AG09309 (cell line): Measurements from ENCODE around the gene KIF11.
A peak's percentile ranks its signal among the peaks of the same experiment; 100 is the strongest.

Experiments
- DNase-seq: peaks from one replicate; pipeline ENCODE4 v3.0.0-alpha.2; 2010; ENCODE audit warnings: low read depth
- H3K4me3 ChIP-seq: 2 replicates; pipeline ENCODE4 v1.5.1; 2011; ENCODE audit warnings: mild to moderate bottlenecking, low read depth, low read length, moderate library complexity; ENCODE audit not compliant: control insufficient read depth
- TF ChIP-seq, protein P1 (sequence below): IDR thresholded peaks from 2 replicates; pipeline ENCODE4 v1.5.1; 2011; ENCODE audit warnings: mild to moderate bottlenecking, low read depth, low read length, inconsistent platforms; ENCODE audit not compliant: insufficient read depth, control insufficient read depth; ENCODE audit errors: missing control alignments

KIF11 gene

GRCh38 chr10:92592761-92593618, at the start of gene KIF11:
Gene KIF11, plus strand, starts transcription at chr10:92593130. Its CDS starts 246 bp downstream, at chr10:92593376.
- peak; percentile 74 for DNase-seq
- TF ChIP-seq, protein P1, sequence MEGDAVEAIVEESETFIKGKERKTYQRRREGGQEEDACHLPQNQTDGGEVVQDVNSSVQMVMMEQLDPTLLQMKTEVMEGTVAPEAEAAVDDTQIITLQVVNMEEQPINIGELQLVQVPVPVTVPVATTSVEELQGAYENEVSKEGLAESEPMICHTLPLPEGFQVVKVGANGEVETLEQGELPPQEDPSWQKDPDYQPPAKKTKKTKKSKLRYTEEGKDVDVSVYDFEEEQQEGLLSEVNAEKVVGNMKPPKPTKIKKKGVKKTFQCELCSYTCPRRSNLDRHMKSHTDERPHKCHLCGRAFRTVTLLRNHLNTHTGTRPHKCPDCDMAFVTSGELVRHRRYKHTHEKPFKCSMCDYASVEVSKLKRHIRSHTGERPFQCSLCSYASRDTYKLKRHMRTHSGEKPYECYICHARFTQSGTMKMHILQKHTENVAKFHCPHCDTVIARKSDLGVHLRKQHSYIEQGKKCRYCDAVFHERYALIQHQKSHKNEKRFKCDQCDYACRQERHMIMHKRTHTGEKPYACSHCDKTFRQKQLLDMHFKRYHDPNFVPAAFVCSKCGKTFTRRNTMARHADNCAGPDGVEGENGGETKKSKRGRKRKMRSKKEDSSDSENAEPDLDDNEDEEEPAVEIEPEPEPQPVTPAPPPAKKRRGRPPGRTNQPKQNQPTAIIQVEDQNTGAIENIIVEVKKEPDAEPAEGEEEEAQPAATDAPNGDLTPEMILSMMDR = no peak
- H3K4me3 ChIP-seq = peak within 1 kb of the TSS; percentile 80

DNA sequence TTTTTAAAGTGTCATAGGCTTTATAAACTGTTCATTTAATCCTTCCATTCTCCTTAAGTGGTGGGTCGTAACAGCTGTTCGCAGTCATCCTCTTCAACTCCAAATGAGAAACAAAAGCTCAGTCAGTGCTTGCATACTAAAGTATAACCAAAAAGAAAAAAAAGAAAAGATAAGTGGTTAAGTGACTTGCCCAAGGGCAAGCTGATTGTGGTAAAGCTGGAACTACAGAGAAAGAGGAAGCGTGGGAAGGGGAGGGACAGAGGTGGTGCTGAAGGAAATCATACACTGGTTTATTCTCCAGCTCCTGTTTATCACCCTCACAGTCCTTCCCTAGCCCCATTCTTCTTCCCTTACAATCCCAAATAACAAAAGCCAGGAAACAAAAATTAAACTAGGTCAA, 48.6 kb upstream of the KIF11 start:
- H3K4me3 ChIP-seq = no peak overlapping the region
- TF ChIP-seq, protein P1 = no peak
- peak; percentile 5 for DNase-seq

GRCh38 chr10:92545556-92545955, 47.4 kb upstream of the KIF11 start:
- no peak overlapping the region for H3K4me3 ChIP-seq
- DNase-seq = no peak
- TF ChIP-seq, protein P1 = no peak

- no peak overlapping the region for H3K4me3 ChIP-seq
- TF ChIP-seq, protein P1 = no peak
- DNase-seq = no peak
Observed at GRCh38 chr10:92547676-92548075, 45.3 kb upstream of the KIF11 start.

GRCh38 chr10:92550924-92551323, 42.0 kb upstream of the KIF11 start:
- no peak for DNase-seq
- TF ChIP-seq, protein P1 = no peak
- H3K4me3 ChIP-seq = no peak overlapping the region

DNA sequence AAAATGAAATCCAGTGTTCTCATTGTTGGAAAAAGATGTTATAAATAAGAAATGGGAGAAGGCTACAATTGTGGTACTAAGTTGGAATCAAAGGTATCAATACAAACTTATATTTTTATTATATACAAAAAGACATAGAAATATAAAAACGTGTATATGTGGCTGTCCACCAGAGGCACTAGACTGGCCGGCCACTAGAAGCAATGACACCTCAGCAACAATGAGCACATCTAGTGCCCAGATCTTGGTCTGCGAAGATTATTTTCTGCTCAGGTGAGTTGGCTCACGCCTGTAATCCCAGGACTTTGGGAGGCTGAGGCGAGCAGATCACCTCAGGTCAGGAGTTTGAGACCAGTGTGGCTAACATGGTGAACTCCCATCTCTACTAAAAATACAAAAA, 40.6 kb upstream of the KIF11 start:
- no peak for DNase-seq
- H3K4me3 ChIP-seq = no peak overlapping the region
- TF ChIP-seq, protein P1 = no peak
